Colonic mucosa (tissue), 4 donors: ENCODE data around the gene UBLCP1. TPM values are rescaled to one million over a fixed set of nuclear protein-coding genes. Genes with fewer than 3 reads are reported as not detected.

Experiments used
- DNase-seq: peaks from one replicate; pipeline ENCODE4 v3.0.0-alpha.2; 2020
- H3K27ac ChIP-seq: fragments of 200-600 bp; one replicate; pipeline ENCODE4 v1.8.0; 2021
- H3K27me3 ChIP-seq: fragments of 200-600 bp; one replicate; pipeline ENCODE4 v1.8.0; 2021
- H3K36me3 ChIP-seq: fragments of 200-600 bp; one replicate; pipeline ENCODE4 v1.8.0; 2021
- H3K4me1 ChIP-seq: fragments of 200-600 bp; one replicate; pipeline ENCODE4 v1.8.0; 2021; ENCODE audit warnings: mild to moderate bottlenecking
- H3K4me3 ChIP-seq: fragments of 200-600 bp; one replicate; pipeline ENCODE4 v1.8.0; 2021
- H3K9ac ChIP-seq, 2 donors: one replicate each; pipeline ENCODE4 v1.7.0; 2013; ENCODE audit warnings: control low read depth in 2 of 2, low read depth in 2 of 2, low read length in 2 of 2
- H3K9me3 ChIP-seq: fragments of 200-600 bp; one replicate; pipeline ENCODE4 v1.8.0; 2021
- intact Hi-C: fragments of 100-400 bp; cut with DNase I; formaldehyde crosslinking; loops from one replicate; pipeline ENCODE4 v1.14.1; 2022
- total RNA-seq, 2 donors: library from RNA; stranded (reverse); fragmentation: NEBNext Ultra II Directional in 1 of 2; extraction: Animal tissue kit (Norgen Biotek cat#: 25700) in 1 of 2; gene quantifications; one replicate each; pipeline ENCODE4 v1.2.1, GENCODE V29; 2021
- TF ChIP-seq, protein P1 (sequence below): fragments of 200-600 bp; IDR thresholded peaks from one replicate; pipeline ENCODE4 v1.8.0; 2022; ENCODE audit warnings: antibody characterized with exemption, mild to moderate bottlenecking
- donor health status: healthy.
- donor health status: DM: no; HTN: no; CAD: no.
- donor health status: DM: no; HTN: no; CAD: no.

Gene UBLCP1, protein sequence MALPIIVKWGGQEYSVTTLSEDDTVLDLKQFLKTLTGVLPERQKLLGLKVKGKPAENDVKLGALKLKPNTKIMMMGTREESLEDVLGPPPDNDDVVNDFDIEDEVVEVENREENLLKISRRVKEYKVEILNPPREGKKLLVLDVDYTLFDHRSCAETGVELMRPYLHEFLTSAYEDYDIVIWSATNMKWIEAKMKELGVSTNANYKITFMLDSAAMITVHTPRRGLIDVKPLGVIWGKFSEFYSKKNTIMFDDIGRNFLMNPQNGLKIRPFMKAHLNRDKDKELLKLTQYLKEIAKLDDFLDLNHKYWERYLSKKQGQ
- 10 to 100 TPM; 11.8 to 17.2 TPM for total RNA-seq

DNA sequence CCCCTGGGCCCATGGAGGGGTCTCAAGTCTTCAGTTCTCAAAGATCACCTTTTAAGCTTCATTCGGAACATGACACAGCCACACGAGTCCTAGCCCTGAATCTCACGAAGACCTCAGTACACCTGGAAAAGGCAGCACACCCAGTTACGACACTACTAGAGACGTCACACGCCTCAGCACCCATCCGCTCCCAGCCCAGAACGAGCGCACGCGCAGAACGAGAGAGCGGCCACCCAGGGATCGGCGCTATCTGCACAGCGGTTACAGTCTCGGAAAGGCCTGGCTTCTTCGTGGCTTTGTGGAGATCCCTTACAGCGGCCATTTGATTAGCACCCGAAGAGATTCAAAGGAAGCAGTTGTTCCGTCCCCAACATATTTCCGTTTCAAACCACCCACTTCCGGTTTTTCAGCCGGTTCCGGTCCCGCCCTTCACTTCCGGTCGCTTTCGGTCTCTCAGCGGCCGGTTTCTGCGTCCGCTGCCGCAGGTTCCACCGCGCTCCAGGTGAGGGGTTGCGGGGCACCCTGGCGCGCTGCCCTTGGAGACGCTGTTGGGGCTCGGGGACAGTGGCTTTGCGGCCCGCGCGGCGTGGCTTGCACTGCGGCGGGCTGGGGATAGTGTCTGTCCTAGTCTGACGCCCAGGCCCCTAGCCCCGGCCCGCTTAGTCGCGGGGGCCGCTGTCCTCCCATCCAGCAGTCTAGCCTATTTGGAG, at the start of gene UBLCP1:
TSS of gene UBLCP1 (plus strand) at position 432 of the 710 bp plus-strand sequence. CDS start 5,626 bp downstream, outside the sequence.
- H3K9me3 ChIP-seq, result no peaks in the 10 kb centered on the region
- H3K4me3 ChIP-seq, result peak within 1 kb of the TSS; percentile 92
- peak; percentile 85 for DNase-seq
- intact Hi-C loops, result loop anchor here (5.0 kb wide), 1 partner anchor 106 kb away; no protein-coding TSS in a partner anchor
- H3K4me1 ChIP-seq, result peaks cover 5% of the 10 kb centered on the region
- peak within 1 kb of the TSS; percentile 92 for H3K27ac ChIP-seq
- TF ChIP-seq, protein P1, sequence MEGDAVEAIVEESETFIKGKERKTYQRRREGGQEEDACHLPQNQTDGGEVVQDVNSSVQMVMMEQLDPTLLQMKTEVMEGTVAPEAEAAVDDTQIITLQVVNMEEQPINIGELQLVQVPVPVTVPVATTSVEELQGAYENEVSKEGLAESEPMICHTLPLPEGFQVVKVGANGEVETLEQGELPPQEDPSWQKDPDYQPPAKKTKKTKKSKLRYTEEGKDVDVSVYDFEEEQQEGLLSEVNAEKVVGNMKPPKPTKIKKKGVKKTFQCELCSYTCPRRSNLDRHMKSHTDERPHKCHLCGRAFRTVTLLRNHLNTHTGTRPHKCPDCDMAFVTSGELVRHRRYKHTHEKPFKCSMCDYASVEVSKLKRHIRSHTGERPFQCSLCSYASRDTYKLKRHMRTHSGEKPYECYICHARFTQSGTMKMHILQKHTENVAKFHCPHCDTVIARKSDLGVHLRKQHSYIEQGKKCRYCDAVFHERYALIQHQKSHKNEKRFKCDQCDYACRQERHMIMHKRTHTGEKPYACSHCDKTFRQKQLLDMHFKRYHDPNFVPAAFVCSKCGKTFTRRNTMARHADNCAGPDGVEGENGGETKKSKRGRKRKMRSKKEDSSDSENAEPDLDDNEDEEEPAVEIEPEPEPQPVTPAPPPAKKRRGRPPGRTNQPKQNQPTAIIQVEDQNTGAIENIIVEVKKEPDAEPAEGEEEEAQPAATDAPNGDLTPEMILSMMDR, result no peak
- no peaks in the 10 kb centered on the region for H3K36me3 ChIP-seq
- peak within 1 kb of the TSS; percentile 80 for H3K9ac ChIP-seq
- no peaks in the 10 kb centered on the region for H3K27me3 ChIP-seq

DNA sequence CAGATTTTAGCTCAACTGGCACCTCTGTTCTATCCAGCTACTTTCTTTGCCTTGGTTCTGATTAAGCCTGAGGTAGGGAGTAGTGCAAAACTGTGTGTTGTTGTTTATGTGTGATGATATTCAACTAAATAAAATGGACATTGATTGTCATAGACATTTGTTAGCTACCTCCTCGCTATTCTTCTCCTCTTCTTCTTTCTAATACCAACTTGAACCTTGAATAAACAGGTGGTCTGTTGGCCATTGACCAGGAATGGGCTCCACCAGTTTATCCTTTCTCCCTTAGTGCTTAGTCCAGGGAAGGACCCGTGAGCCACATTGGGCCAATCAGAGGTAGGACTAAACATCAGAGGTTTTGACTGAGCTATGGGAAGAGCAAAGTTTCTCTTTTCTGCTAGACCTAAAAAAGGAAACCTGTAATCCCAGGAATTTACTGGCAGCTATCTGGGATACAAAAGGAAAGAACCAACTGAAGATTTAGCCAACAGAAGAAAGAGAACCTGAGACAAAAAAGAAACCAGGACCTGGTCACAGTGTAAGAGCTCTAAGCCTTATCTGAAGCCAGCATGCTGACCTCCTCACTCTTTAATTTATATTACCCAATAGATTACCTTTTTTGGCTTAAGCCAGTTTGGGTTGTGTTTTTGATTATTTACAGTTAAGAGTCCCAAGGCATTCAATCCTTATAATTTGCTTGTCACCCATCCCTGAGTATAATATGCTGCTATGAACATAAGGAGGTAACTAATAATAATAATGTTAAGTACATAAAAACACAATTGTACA, 48.4 kb upstream of the UBLCP1 start:
- Histone ChIP-seq H3K4me3 (no peak overlapping the region), H3K9me3 (no peaks in the 10 kb centered on the region), H3K27ac (no peak overlapping the region), H3K9ac (no peak overlapping the region), H3K4me1 (peaks cover 7% of the 10 kb centered on the region), H3K36me3 (no peaks in the 10 kb centered on the region), H3K27me3 (no peaks in the 10 kb centered on the region)
- intact Hi-C loops, result loop anchor here (5.0 kb wide), 1 partner anchor 43 kb away; no protein-coding TSS in a partner anchor
- no peak for DNase-seq
- TF ChIP-seq, protein P1, result no peak

DNA sequence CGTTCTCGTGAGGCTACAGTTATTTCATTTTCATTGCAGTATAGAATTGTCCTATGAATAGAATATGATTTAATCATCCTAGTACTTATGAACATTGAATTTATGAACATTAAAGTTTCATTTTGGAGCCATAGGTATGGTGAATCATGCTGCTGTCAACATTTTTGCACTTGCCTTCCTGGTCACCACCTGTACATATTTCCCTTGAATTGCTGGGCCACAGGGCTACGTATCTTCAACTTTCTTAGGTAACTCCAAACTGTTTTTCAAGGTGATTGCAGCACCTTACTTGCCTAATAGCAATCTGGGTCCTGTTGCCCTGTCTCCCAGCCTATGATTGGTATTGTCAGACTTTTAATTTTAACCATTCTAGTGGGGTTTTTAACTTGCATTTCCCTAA, 47.2 kb upstream of the UBLCP1 start:
- no peaks in the 10 kb centered on the region for H3K36me3 ChIP-seq
- TF ChIP-seq, protein P1, result no peak

DNA sequence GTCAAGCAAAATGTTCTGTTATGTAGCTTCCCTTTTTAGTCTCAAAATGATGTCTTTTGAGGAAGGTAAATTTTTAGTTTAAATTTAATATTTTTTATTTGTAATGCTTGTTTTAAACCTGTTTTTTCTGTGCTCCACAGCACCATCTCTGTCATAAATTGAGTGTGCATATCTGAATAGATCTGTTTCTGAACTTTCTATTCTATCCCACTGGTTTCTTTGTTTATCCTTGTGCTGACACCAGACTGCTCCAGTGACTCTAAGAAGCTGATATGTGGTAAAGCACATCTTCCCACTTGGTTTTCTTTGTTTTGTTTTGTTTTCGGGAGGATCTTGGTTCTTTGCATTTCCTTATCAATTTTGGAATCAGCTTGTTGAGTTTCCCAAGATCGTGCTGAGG, 46.6 kb upstream of the UBLCP1 start:
- H3K27ac ChIP-seq, result no peak overlapping the region
- no peaks in the 10 kb centered on the region for H3K27me3 ChIP-seq
- H3K4me1 ChIP-seq, result no peaks in the 10 kb centered on the region
- intact Hi-C loops, result loop anchor here (5.0 kb wide), 1 partner anchor 41 kb away; no protein-coding TSS in a partner anchor
- H3K9me3 ChIP-seq, result no peaks in the 10 kb centered on the region
- TF ChIP-seq, protein P1, result no peak
- H3K9ac ChIP-seq, result no peak overlapping the region
- no peak overlapping the region for H3K4me3 ChIP-seq
- H3K36me3 ChIP-seq, result no peaks in the 10 kb centered on the region
- no peak for DNase-seq

More for the DNA sequence above, 47.2 kb upstream of the UBLCP1 start:
- Histone ChIP-seq H3K4me3 (no peak overlapping the region), H3K27me3 (no peaks in the 10 kb centered on the region), H3K4me1 (no peaks in the 10 kb centered on the region), H3K9ac (no peak overlapping the region), H3K9me3 (no peaks in the 10 kb centered on the region), H3K27ac (no peak overlapping the region)
- intact Hi-C loops, result loop anchor here (5.0 kb wide), 1 partner anchor 41 kb away; no protein-coding TSS in a partner anchor
- no peak for DNase-seq

DNA sequence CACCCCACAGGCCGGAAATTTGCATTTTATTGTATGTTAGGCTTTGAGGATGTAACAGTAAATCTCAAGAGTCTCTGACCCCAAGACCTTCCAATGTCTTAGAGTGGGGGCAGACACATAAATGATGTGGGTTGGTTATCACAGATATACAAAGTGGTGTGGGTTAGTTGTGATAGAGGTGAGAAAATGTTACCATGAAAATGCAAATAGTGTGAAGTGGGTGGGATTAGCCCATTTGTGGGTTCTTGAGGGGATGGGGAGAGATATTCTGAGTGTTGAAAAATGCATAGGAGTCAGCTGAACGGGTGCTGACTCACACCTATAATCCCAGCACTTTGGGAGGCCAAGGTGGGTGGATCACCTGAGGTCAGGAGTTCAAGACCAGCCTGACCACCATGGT, 45.9 kb upstream of the UBLCP1 start:
- no peaks in the 10 kb centered on the region for H3K27me3 ChIP-seq
- intact Hi-C loops, result loop anchor here (5.0 kb wide), 1 partner anchor 40 kb away; no protein-coding TSS in a partner anchor
- DNase-seq, result no peak
- no peak overlapping the region for H3K9ac ChIP-seq
- H3K27ac ChIP-seq, result no peak overlapping the region
- no peak overlapping the region for H3K4me3 ChIP-seq
- TF ChIP-seq, protein P1, result no peak
- H3K4me1 ChIP-seq, result no peaks in the 10 kb centered on the region
- H3K36me3 ChIP-seq, result no peaks in the 10 kb centered on the region
- H3K9me3 ChIP-seq, result no peaks in the 10 kb centered on the region
